CD4-positive, alpha-beta memory T cell (primary cell): Measurements from ENCODE around the gene KCNC4. TPM values are rescaled to one million over a fixed set of nuclear protein-coding genes. Genes with fewer than 3 reads are reported as not detected.

Experiments
- CTCF ChIA-PET: fragments of 350-600 bp; sonication (Branson Sonifier 250); formaldehyde crosslinking; loops from one replicate; lab custom pipeline; 2021; ENCODE audit warnings: inconsistent platforms; ENCODE audit not compliant: partially characterized antibody; lab: Charles Lee
- POLR2A ChIA-PET: fragments of 350-600 bp; sonication (Branson Sonifier 250); formaldehyde crosslinking; loops from one replicate; lab custom pipeline; 2021; ENCODE audit not compliant: partially characterized antibody; lab: Charles Lee
- DNase-seq, 5 donors: peaks; one replicate each; pipeline versions ENCODE4 v3.0.0 to v3.0.0-alpha.2; 2020 to 2022; ENCODE audit warnings: mixed read lengths in 1 of 5
- H3K27ac ChIP-seq: one replicate; pipeline ENCODE4 v1.7.0; 2013; ENCODE audit warnings: low read depth, low read length
- H3K27me3 ChIP-seq: 2 replicates; pipeline ENCODE4 v1.7.0; 2013; ENCODE audit warnings: mild to moderate bottlenecking, low read length, moderate library complexity; ENCODE audit not compliant: insufficient read depth
- H3K36me3 ChIP-seq: 2 replicates; pipeline ENCODE4 v1.7.0; 2013; ENCODE audit warnings: mild to moderate bottlenecking, low read length, moderate library complexity; ENCODE audit not compliant: insufficient read depth
- H3K4me1 ChIP-seq: 2 replicates; pipeline ENCODE4 v1.7.0; 2013; ENCODE audit warnings: mild to moderate bottlenecking, low read length, moderate library complexity; ENCODE audit not compliant: insufficient read depth
- H3K4me3 ChIP-seq, 2 donors: one replicate each; pipeline ENCODE4 v1.7.0; 2013; ENCODE audit warnings: low read length in 2 of 2, mild to moderate bottlenecking in 1 of 2
- H3K9me3 ChIP-seq, 2 donors: one replicate each; pipeline ENCODE4 v1.7.0; 2013; ENCODE audit warnings: low read length in 2 of 2, control low read depth in 1 of 2; ENCODE audit not compliant: control insufficient read depth in 1 of 2
- H3K27ac Mint-ChIP-seq, 7 donors: one replicate each; pipeline ENCODE4 v1.8.0; 2020 to 2021; ENCODE audit warnings: mixed read lengths in 7 of 7, mild to moderate bottlenecking in 6 of 7, inconsistent platforms in 3 of 7, moderate library complexity in 3 of 7
- H3K27me3 Mint-ChIP-seq, 2 donors: one replicate each; pipeline ENCODE4 v1.8.0; 2020 to 2021; ENCODE audit warnings: mixed read lengths in 2 of 2
- H3K36me3 Mint-ChIP-seq, 2 donors: one replicate each; pipeline ENCODE4 v1.8.0; 2020 to 2021; ENCODE audit warnings: mixed read lengths in 2 of 2, inconsistent platforms in 1 of 2, mild to moderate bottlenecking in 1 of 2
- H3K4me1 Mint-ChIP-seq, 4 donors: one replicate each; pipeline ENCODE4 v1.8.0; 2020 to 2021; ENCODE audit warnings: mixed read lengths in 4 of 4, mild to moderate bottlenecking in 1 of 4
- H3K4me3 Mint-ChIP-seq, 8 donors: one replicate each; pipeline ENCODE4 v1.8.0; 2020 to 2021; ENCODE audit warnings: mixed read lengths in 8 of 8, mild to moderate bottlenecking in 7 of 8, moderate library complexity in 6 of 8, inconsistent platforms in 3 of 8
- H3K9me3 Mint-ChIP-seq, 8 donors: one replicate each; pipeline ENCODE4 v1.8.0; 2020 to 2021; ENCODE audit warnings: mixed read lengths in 8 of 8, mild to moderate bottlenecking in 5 of 8, inconsistent platforms in 3 of 8, moderate library complexity in 1 of 8
- intact Hi-C: fragments of 100-400 bp; cut with micrococcal nuclease; formaldehyde crosslinking; loops from one replicate; pipeline ENCODE4 v1.15.1; 2023
- polyA plus RNA-seq, 2 donors: library from polyadenylated mRNA; unstranded; fragments of 300-500 nt; fragmentation: Illumina TruSeq; gene quantifications; one replicate each; pipeline ENCODE4 v1.2.3, GENCODE V29; 2021
- total RNA-seq, 2 experiments: library from RNA; stranded (reverse); gene quantifications; one replicate each; pipeline ENCODE4 v1.2.3, GENCODE V29; 2021

KCNC4 gene
- total and polyA plus RNA-seq, 4 experiments from 2014 or later: 2.3 to 13.4 (median 7.5) TPM

GRCh38 chr1:110215621-110216515, 5.8 kb downstream of the KCNC4 start:
- Mint-ChIP-seq H3K27me3 (no peaks in the 10 kb centered on the region), H3K36me3 (peaks cover 0 to 5% of the 10 kb centered on the region in 2 donors), H3K27ac (peak overlapping the region in 4 of 7 donors; percentile 25 to 75 (median 58)), H3K9me3 (peaks cover 0 to 2% (median 0%) of the 10 kb centered on the region in 8 donors), H3K4me1 (peaks cover 23 to 43% (median 26%) of the 10 kb centered on the region in 4 donors), H3K4me3 (no peak overlapping the region)
- intact Hi-C loops: no loop called here
- Histone ChIP-seq H3K4me3 (no peak overlapping the region), H3K27me3 (no peaks in the 10 kb centered on the region), H3K27ac (no peak overlapping the region), H3K4me1 (peaks cover 24% of the 10 kb centered on the region), H3K9me3 (no peaks in the 10 kb centered on the region), H3K36me3 (no peaks in the 10 kb centered on the region)
- ChIA-PET CTCF (interaction anchor here (1.0 to 2.1 kb wide), 9 partner anchors 7 to 244 kb away, joined by 3 to 6 read pairs (median 5); no protein-coding TSS in a partner anchor), POLR2A (interaction anchor here (1.0 kb wide), 1 partner anchor 122 kb away, joined by 4 read pairs; no protein-coding TSS in a partner anchor)
- DNase-seq: peak in 1 of 5 donors; percentile 11

- Mint-ChIP-seq H3K27ac (peak overlapping the region in 2 of 7 donors; percentile 26 to 78), H3K9me3 (no peaks in the 10 kb centered on the region), H3K4me1 (peaks cover 21 to 38% (median 25%) of the 10 kb centered on the region in 4 donors), H3K36me3 (peaks cover 0 to 3% of the 10 kb centered on the region in 2 donors), H3K4me3 (no peak overlapping the region), H3K27me3 (no peaks in the 10 kb centered on the region)
- Histone ChIP-seq H3K4me3 (no peak overlapping the region), H3K9me3 (no peaks in the 10 kb centered on the region), H3K4me1 (peaks cover 19% of the 10 kb centered on the region), H3K27ac (no peak overlapping the region), H3K36me3 (no peaks in the 10 kb centered on the region), H3K27me3 (no peaks in the 10 kb centered on the region)
- ChIA-PET POLR2A (no interaction called here), CTCF (interaction anchor here (1.0 to 2.1 kb wide), 5 partner anchors 8 to 96 kb away, joined by 4 to 6 read pairs (median 6); no protein-coding TSS in a partner anchor)
- DNase-seq: no peak
- intact Hi-C loops: no loop called here
Observed at GRCh38 chr1:110216844-110217444, 6.8 kb downstream of the KCNC4 start.

GRCh38 chr1:110218137-110218536, 8.0 kb downstream of the KCNC4 start:
- POLR2A ChIA-PET: no interaction called here
- intact Hi-C loops: no loop called here
- no peak overlapping the region for H3K4me3 Mint-ChIP-seq
- H3K27me3 Mint-ChIP-seq: no peaks in the 10 kb centered on the region
- DNase-seq: peak in 1 of 5 donors; percentile 4
- H3K36me3 ChIP-seq: no peaks in the 10 kb centered on the region
- no peaks in the 10 kb centered on the region for H3K27me3 ChIP-seq
- peak overlapping the region in 2 of 7 donors; percentile 29 to 76 for H3K27ac Mint-ChIP-seq
- no peak overlapping the region for H3K4me3 ChIP-seq
- H3K36me3 Mint-ChIP-seq: peaks cover 0 to 9% of the 10 kb centered on the region in 2 donors
- CTCF ChIA-PET: no interaction called here
- no peaks in the 10 kb centered on the region for H3K9me3 ChIP-seq
- H3K4me1 ChIP-seq: peaks cover 7% of the 10 kb centered on the region
- no peak overlapping the region for H3K27ac ChIP-seq
- peaks cover 14 to 27% (median 17%) of the 10 kb centered on the region in 4 donors for H3K4me1 Mint-ChIP-seq
- no peaks in the 10 kb centered on the region for H3K9me3 Mint-ChIP-seq

GRCh38 chr1:110218739-110219138, 8.6 kb downstream of the KCNC4 start:
- H3K27ac ChIP-seq: no peak overlapping the region
- H3K27me3 Mint-ChIP-seq: no peaks in the 10 kb centered on the region
- peak in 1 of 5 donors; percentile 2 for DNase-seq
- peaks cover 0 to 11% of the 10 kb centered on the region in 2 donors for H3K36me3 Mint-ChIP-seq
- H3K4me1 Mint-ChIP-seq: peaks cover 10 to 21% (median 12%) of the 10 kb centered on the region in 4 donors
- no peaks in the 10 kb centered on the region for H3K9me3 Mint-ChIP-seq
- peaks cover under 1% of the 10 kb centered on the region for H3K4me1 ChIP-seq
- H3K4me3 Mint-ChIP-seq: no peak overlapping the region
- H3K27me3 ChIP-seq: no peaks in the 10 kb centered on the region
- no peaks in the 10 kb centered on the region for H3K9me3 ChIP-seq
- no peak overlapping the region for H3K27ac Mint-ChIP-seq
- H3K4me3 ChIP-seq: no peak overlapping the region
- H3K36me3 ChIP-seq: no peaks in the 10 kb centered on the region
- ChIA-PET CTCF (interaction anchor here (0.8 to 2.0 kb wide), 4 partner anchors 10 to 241 kb away, joined by 3 to 10 read pairs (median 6); no protein-coding TSS in a partner anchor), POLR2A (no interaction called here)
- intact Hi-C loops: no loop called here

GRCh38 chr1:110220324-110220723, 10.2 kb downstream of the KCNC4 start:
- Mint-ChIP-seq H3K9me3 (no peaks in the 10 kb centered on the region), H3K4me3 (no peak overlapping the region), H3K27me3 (no peaks in the 10 kb centered on the region), H3K36me3 (peaks cover 4 to 14% of the 10 kb centered on the region in 2 donors), H3K4me1 (peaks cover 0 to 9% (median 6%) of the 10 kb centered on the region in 4 donors), H3K27ac (no peak overlapping the region)
- H3K27me3 ChIP-seq: no peaks in the 10 kb centered on the region
- no peak overlapping the region for H3K4me3 ChIP-seq
- ChIA-PET CTCF (interaction anchor here (1.1 to 2.0 kb wide), 3 partner anchors 12 to 239 kb away, joined by 7 to 10 read pairs (median 8); no protein-coding TSS in a partner anchor), POLR2A (no interaction called here)
- no peaks in the 10 kb centered on the region for H3K9me3 ChIP-seq
- no peak overlapping the region for H3K27ac ChIP-seq
- DNase-seq: peak in 1 of 5 donors; percentile 13
- H3K36me3 ChIP-seq: no peaks in the 10 kb centered on the region
- H3K4me1 ChIP-seq: no peaks in the 10 kb centered on the region
- intact Hi-C loops: no loop called here

- H3K4me1 ChIP-seq: no peaks in the 10 kb centered on the region
- H3K27ac ChIP-seq: no peak overlapping the region
- POLR2A ChIA-PET: interaction anchor here (0.7 kb wide), 1 partner anchor 9 kb away, joined by 4 read pairs; no protein-coding TSS in a partner anchor
- H3K27me3 Mint-ChIP-seq: no peaks in the 10 kb centered on the region
- DNase-seq: no peak
- intact Hi-C loops: no loop called here
- H3K36me3 Mint-ChIP-seq: peaks cover 4 to 14% of the 10 kb centered on the region in 2 donors
- no peaks in the 10 kb centered on the region for H3K27me3 ChIP-seq
- no peak overlapping the region for H3K4me3 Mint-ChIP-seq
- peaks cover 0 to 8% (median 5%) of the 10 kb centered on the region in 4 donors for H3K4me1 Mint-ChIP-seq
- no peak overlapping the region for H3K27ac Mint-ChIP-seq
- H3K9me3 ChIP-seq: no peaks in the 10 kb centered on the region
- H3K36me3 ChIP-seq: no peaks in the 10 kb centered on the region
- no peaks in the 10 kb centered on the region for H3K9me3 Mint-ChIP-seq
- CTCF ChIA-PET: interaction anchor here (0.8 to 2.2 kb wide), 2 partner anchors 13 to 24 kb away, joined by 3 to 9 read pairs; no protein-coding TSS in a partner anchor
- no peak overlapping the region for H3K4me3 ChIP-seq
Observed at GRCh38 chr1:110221119-110221518, 11.0 kb downstream of the KCNC4 start.
